Activated CD4-positive, alpha-beta T cell treated with anti-CD3 and anti-CD28 coated beads for 1 hour (primary cell): ENCODE measurements around the gene DNAJA2.
A peak's percentile ranks its signal among the peaks of the same experiment; 100 is the strongest.

ENCODE experiments used
- DNase-seq: peaks from one replicate; pipeline ENCODE4 v3.0.0-alpha.2; 2020

The DNAJA2 gene

DNA sequence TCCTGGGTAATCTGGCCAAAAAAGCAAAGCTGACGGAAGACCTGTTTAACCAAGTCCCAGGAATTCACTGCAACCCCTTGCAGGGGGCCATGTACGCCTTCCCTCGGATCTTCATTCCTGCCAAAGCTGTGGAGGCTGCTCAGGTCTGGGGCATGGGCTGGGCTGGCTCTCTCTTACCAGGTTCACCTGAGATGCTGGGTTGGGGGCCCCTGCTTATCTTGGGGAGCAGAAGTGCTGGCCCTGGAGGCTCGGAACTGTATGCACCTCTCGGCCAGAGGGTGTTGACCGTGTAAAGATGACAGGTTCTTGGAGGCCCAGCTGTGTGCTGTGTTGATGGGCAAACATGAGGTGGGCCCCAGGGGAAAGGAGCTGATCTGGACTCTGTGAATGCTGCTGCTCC, 49.1 kb downstream of the DNAJA2 start:
- DNase-seq: no peak

DNA sequence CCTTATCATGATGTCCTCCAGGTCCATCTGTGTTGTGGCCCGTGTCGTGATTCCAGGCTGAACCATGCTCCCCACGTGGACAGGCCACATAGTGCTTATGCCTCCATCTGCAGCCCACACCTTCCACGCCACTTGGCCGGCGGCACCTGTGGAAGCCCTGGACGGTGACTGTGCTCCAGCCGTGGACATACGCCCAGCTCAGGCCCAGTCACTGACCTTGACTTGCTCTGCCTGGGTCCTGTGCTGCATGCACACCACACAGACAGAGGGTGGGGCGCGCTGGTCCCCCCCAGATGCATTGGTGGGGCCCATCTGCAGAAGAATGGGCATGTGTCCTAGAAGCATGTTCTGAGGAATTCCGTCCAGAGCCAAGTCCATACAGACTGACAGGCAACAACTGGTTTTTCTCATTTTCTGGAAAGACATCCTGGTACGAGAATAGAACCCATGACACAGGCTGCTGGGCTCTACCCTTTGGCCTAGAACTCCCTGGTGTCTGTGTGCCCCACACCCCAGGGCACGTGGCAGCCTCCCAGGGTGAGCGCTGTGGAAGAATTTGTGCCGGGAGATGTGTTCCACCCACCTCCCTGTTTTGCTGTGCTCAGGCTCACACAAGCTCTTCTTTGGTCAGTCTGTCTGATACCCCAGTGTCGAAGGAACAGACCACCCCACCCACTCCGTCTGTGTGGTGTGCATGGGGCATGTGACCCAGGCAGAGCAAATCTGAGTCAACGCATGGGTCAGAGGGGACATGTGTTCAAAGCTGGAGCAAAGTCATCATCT, 49.8 kb downstream of the DNAJA2 start:
- DNase-seq: no peak

DNA sequence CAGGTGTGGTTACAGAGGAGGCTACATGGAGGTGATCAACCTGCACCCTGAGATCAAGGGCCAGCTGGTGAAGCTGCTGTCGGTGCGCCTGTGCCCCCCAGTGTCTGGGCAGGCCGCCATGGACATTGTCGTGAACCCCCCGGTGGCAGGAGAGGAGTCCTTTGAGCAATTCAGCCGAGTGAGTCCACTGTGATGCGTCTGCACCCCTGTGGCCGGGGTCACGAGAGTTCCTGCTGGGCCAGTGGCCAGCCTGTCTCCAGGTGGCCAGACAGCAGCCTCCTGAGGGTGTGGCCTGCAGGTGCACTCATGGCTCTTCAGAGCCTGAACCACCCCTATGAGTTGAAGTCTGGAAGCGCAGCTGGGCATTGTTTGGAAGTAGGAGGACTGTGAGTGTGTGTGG, 51.2 kb downstream of the DNAJA2 start:
- no peak for DNase-seq

DNA sequence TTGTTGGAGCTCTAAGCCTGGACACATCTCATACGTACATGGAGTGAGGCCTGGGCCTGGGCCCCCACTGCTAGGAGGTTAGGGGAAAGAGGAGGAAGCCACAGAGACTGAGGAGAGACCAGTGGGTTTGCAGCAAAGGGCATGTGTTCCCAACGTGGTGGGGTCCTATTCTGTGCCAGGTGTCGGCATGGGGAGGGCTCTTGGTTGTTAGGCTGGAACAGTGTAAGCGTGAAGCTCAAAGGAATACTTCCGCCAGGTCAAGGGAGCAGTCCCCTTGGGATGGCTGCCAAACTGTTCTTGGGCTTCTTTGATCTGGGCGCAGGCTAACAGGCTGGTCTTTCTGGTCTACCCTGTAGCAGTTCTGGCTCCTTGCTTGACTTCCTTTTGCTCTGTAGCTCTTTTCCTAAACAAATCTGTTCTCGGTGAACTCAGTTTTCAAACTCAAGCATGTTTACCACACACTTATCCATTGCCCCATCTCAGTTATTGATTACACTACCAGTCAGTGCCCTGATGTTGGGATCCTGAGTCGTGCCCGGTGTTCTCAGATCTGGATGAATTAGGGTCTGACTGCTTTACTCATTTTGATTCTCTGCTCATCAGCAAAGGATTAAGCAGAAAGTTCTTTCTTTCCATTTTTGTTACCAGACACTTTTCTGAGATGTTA, 52.9 kb downstream of the DNAJA2 start:
- no peak for DNase-seq

DNA sequence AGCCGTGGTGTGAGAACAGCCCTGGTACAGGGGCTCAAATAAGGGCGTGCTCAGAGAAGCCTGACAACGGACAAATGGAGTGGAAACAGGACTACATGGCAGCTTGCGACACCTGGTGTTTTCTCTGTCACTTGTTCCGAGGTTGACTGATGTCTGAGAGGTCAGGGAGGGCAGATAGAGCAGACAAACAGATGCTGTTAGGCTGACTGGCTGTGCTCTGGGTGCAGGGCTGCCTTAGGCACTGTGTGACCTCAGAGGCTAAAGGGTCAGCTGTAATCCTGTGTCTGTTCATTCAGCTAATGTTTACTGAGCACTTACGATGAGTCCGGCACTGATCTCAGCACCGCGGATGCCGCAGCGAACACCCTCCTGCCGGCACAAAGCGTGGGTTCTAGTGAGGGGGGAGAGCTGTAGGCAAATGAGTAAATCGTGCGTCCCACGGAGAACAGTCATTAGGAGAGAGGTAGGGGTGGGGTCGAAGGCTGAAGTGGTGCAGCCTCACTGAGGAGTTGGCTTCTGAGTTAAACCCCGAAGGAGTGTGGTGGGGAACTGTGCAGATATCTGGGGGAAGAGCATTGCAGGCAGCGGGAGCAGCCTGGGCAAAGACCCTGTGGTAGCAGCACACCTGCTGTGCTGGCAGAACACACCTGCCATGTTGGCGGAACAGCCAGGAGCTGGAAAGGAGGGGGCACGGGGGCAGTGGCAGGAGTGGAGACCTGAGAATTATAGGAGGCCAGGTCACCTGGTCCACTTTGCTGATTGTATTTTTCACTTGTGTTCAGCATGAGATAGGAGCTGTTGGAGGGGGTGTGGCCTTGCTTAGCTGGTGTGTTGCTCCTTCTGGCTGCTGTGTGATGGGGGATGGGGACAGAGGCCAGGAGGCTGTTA, 54.3 kb downstream of the DNAJA2 start:
- no peak for DNase-seq

DNA sequence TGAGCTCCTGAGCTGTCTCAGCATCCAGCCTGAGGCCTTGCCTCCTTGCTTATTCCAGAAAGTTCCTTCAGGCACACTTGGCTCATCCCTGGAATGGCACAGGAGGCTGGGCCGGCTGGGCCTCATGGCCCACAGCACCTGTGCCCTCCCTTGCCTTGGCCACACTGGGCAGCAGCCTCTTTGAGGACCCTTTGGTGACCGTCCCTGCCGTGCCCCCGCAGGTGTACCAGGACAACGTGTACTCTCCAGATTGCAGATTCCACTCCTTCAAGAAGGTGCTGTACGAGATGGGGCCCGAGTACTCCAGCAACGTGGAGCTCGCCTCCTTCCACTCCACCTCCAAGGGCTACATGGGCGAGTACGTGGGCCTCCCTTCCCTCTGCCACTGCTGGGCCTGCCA, 55.1 kb downstream of the DNAJA2 start:
- DNase-seq: no peak

DNA sequence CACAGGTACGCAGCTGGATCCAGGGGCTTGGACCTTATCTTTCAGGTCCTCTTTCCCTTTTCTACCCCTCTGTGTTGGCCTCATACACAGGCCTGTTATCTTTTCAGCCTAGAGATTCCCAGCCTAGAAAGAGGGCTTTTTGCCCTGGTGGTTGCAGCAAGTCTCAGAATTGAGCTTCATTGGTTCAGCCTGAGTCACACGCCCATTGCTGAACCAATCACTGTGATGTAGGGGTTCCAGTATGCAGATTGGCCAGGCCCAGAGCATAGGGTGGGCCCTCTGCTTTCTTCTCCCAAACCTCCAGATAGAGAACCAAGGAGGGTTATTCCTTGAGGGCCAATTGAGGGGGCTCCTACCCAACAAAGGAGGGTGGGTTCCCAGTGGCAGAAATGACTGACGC, 56.5 kb downstream of the DNAJA2 start:
- DNase-seq: no peak

DNA sequence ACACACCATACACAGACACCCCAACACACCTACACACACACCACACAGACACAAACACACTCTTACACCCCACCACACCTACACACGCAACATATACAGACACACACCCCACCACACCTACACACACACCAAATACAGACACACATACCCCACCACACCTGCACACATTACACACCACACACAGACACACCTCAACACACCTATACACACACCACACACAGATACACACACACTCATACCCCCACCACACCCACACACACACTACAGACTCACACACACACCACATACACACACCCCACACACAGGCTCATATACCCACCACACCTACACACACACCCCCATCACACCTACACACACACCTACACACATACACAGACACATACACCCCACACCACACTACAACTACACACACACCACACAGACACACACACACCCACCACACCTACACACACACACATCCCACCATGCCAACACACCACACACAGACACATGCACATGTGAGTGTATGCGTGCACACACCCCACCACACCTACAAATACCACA, 57.9 kb downstream of the DNAJA2 start:
- DNase-seq: no peak

DNA sequence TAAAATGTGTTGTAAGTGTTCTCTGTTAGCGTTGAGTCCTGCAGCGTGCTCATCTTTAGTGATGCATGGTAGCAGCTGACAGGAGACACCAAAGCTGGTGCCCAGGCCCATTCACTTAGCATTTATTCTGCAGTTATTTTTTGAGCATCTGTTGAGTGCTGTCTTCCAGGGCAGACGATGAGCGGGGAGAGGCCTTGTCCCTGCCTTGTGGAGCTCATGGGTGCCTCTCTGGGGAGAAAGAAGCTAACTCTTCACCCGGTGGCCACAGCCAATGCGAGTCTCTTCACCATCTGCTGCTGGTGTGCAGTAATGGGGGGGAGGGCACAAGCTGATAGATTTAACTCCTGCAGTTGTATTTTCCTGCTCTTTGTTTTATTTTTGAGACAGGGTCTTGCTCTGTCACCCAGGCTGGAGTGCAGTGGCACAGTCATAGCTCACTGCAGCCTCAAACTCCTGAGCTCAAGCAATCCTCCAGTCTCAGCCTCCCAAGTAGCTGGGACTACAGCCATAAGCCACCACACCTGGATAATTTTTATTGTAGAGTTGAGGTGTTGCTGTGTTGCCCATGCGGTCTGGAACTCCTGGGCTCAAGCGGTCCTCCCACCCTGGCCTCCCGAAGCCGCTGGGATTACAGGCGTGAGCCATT, 58.8 kb downstream of the DNAJA2 start:
- no peak for DNase-seq

DNA sequence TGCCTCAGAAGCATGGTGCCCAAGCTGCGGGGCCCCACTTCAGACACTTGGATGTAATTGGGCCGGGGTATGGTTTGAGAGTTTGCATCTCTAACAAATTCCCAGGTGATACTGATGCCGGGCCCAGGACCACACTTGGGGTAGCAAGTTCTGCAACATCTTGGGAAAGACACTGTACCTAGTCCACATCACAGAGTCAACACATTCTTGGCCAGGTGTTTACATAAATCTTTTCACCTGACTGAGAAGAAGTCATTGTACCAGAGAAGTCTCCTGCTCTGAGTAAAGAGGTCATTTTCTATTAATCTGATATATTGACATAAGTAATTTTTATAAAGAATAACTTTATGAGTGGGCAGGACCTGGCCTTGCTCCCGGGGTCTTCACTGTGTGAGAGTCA, 61.8 kb downstream of the DNAJA2 start:
- DNase-seq: no peak

DNA sequence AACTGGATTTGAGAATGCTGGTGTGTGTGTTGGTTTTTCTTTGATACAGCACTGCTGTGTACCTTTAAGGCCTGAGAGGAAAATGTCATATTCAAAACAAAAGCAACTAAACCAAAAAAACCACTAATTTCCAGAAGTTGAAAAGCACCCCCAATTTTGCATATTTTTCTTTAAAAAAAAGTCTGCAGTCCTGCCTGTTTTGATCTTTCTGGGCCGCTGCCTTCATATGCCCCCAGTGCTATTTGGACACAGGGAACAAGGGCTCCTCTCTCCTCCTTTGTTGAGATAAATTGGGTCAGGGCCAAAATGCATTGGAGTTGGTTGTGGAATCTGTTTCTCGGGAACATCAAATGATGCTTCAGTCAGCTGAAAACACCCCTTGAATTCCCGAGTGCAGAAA, 62.4 kb downstream of the DNAJA2 start:
- no peak for DNase-seq

DNA sequence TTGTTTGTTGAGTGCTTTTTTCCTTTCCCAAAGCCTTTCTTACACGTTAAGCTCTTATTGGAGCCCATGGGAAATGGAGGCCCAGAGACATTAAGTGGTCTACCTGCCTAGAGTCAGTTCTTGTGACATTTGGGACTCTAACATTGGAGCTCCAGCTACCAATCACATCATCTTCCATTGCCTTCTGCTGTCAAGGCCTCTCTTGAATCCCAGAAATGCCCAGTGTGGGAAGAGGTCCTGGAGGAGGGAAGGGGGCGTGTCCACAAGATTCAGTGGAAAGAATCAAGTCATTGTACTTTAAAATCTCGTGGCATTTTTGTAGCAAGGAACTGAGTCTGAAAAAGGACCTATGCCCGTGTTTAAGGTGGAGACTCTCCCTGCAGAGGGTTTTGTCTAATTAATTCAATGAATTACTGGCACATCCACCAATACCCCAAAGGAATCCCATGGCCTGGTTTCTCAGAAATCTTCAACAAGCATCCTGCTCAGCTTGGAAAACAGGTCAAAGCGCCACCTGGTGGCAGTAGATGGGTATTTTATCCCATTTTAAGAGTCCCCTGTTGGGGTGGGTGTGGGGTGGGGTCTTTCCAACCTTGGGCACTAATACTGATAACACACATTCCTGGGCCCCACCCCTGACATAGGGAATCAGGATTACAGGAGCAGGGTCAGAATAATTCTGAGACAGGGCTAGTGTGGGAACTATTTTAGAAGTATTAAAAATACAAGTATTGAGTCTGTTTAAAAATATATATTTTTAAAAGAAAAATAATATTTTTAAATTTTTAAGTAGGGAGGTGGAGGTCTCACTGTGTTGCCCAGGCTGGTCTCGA, 64.7 kb downstream of the DNAJA2 start:
- peak; percentile 40 for DNase-seq

DNA sequence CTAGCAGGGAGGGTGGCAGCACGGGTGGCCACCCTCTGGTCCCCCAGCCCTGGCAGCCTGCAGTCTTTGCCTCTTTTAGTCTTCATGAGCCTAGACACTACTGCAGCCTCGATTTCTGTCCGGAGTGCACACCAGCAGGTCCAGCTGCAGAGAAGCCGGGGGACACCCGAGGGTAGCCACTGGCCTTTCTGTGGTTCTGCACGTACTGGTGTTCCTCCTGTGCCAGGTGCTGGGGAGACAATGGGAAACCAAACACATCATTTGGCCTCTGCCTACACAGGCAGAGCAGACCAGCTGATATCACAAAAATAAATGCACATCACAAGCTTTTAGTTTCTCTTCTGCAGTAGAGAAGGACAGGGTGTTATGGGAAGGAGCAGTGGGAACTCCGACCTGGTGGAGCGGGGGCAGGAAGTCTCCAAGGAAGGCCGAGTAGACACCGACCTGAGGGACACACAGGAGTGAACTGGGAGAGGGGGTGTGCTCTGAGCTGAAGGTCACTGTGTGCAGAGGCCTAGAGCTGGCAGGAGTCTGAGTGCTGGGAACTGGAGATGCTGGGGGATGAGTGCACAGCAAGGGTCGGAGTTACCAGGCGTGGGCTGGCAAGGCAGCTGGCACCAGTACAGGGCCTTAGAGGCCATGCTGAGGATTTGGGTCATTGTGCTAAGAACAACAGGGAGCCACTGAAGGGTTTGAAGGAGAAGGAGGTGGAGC, 66.3 kb downstream of the DNAJA2 start:
- DNase-seq: no peak

DNA sequence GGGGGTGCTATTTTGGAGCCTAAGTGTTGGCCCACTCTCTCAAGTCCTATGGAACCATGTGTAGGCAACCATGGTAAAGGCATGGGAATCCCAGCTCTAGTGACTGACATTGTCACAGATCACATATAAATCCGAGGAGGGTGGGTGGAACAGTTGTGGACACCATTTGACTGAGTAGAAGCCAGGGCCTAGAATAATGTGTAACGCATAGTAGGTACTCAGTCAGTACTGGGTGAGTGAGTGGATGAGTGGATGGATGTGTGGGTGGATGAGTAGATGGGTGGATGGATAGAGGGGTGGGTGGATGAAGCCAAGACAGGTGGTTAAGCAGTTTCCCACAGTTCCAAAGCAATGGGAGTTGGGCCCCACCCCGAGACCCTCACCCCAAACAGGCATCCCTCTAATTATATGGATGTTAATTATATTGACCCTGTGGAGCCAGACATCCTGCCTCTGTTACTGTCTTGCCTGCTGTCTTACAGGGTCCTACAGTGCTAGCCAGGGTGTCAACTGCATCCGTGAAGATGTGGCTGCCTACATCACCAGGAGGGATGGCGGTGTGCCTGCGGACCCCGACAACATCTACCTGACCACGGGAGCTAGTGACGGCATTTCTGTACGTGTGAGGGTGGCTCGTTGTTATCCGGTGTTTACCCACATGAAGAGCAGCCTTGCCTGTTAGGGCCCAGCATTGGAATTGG, 67.0 kb downstream of the DNAJA2 start:
- no peak for DNase-seq
